Heart left ventricle (tissue), 13 donors: Measurements from ENCODE around the gene CD63.

Source experiments
- CTCF ChIP-seq, 12 donors: fragments of 200-600 bp; sonication (generic) in 4 of 12; IDR thresholded peaks; one replicate each; pipeline versions ENCODE4 v1.5.0 to v1.8.0; 2018 to 2022; ENCODE audit warnings: antibody characterized with exemption in 12 of 12, mild to moderate bottlenecking in 5 of 12
- POLR2A ChIP-seq, 2 donors: fragments of 450-650 bp; IDR thresholded peaks; one replicate each; pipeline ENCODE4 v1.6.1; 2017; ENCODE audit warnings: antibody characterized with exemption in 2 of 2, mild to moderate bottlenecking in 2 of 2, moderate library complexity in 2 of 2
- donor health status: ischemic (EF 13 %, LVEDD 7.1; RV severe dilation, severe dysfunction).
- donor health status: DM: no; HTN: yes; CAD: no.
- donor health status: DM: no; HTN: no; CAD: no.
- donor health status: ischemic (EF 25% LVEDD 6.9; RV normal size, moderate dysfunction).
- donor health status: ischemic (EF 25% LVEDD 5.7; RV mildly dilated, moderate dysfunction).
- donor health status: ischemic (EF 35%, LVEDD 5.7; RV mildly dilated, moderate dysfunction).
- donor health status: nonischemic (EF 11% LVEDD 7.7; RV severe dilation, severe dysfunction).
- donor health status: DM: yes; HTN: yes; CAD: no.
- donor health status: PGD.
- donor health status: ischemic (EF 29% LVEDD 5.4; RV normal size, mild dysfunction).
- donor health status: nonischemic (EF 23%, LVEDD 6.1; RV moderate dilation, normal function).

DNA sequence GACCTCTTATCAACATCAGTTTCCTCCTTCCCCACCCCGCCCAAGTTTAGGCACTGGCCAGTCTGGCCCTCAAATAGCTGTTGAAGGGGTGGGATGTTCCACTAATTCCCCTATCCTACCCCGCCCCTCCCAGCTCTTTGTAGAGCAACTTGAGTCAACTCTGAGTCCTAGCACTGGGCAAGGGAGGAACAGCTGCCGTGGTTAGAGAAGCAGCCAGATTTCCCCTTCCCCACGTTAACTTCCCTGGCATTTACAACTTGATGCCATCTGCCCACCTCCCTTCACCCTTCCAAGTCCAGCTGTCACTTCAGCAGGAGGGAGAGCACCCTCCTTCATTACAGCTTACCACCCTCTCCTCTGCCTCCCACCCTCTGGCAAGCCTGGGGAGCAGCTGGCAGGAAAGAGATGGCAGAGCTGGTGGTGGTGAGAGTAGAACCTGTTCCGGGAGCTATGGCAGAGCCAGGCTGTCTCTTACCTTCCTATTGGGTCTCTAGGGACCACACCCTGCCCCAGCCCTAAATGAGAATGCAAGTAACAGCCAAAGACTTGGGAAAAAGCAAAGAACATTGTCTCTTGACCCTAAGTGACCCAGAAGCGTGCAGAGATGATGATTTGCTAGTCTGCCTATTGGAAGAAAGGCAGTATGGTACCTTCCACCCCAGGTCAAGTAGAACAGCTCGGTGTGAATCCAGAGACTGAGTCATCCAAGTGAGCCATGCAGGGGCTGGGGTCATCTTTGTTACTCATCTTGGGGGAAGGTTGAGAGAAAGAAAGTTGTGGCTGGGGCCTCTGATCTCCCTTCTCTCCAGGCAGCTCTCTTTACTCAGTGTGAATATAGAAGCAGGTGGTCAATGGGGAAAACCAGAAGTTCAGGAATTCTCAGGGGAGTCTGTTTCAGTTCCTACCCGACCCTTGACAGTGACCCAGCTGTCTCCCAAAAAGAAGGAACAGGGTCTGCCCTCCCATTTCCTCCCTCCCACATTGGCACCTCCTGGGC lies 11.5 kb downstream of the CD63 start:
- no peak for TF ChIP-seq POLR2A (IDR thresholded peaks at IDR 0.05)
- TF ChIP-seq CTCF (IDR thresholded peaks at IDR 0.05) = no peak
